Esophagus squamous epithelium (tissue), 4 donors: ENCODE measurements around the gene VTI1B.

ENCODE experiments used
- POLR2A ChIP-seq, 4 donors: fragments of 450-650 bp; IDR thresholded peaks; one replicate each; pipeline ENCODE4 v1.6.1; 2017; ENCODE audit warnings: antibody characterized with exemption in 4 of 4, mild to moderate bottlenecking in 4 of 4, moderate library complexity in 3 of 4
- TF ChIP-seq, protein P1 (sequence below), 6 experiments: fragments of 450-650 bp in 4 of 6; fragments of 200-600 bp in 2 of 6; sonication (generic) in 2 of 6; IDR thresholded peaks; one replicate each; pipeline ENCODE4 v1.5.1; 2016 to 2019; ENCODE audit warnings: antibody characterized with exemption in 6 of 6, mild to moderate bottlenecking in 4 of 6, moderate library complexity in 4 of 6

DNA sequence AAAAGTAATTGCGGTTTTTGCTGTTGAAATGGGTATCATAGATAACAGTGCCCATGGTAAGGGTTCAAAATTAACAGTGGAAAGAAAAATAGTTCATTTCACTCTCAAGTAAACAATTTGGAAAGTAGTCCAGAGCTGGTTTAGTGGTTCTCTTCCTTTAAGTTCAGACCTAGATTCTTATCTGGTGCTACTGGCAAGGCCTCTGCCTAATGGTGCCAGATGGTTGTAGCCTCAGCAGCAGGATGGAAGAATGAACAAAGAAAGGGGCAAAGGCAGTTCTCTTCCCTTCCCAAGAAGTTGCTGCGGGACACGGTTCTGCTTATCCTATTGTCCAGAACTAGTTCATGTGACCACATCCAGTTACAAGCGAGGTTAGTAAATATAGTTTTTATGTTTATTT is 44.2 kb downstream of the VTI1B start:
- TF ChIP-seq, protein P1, sequence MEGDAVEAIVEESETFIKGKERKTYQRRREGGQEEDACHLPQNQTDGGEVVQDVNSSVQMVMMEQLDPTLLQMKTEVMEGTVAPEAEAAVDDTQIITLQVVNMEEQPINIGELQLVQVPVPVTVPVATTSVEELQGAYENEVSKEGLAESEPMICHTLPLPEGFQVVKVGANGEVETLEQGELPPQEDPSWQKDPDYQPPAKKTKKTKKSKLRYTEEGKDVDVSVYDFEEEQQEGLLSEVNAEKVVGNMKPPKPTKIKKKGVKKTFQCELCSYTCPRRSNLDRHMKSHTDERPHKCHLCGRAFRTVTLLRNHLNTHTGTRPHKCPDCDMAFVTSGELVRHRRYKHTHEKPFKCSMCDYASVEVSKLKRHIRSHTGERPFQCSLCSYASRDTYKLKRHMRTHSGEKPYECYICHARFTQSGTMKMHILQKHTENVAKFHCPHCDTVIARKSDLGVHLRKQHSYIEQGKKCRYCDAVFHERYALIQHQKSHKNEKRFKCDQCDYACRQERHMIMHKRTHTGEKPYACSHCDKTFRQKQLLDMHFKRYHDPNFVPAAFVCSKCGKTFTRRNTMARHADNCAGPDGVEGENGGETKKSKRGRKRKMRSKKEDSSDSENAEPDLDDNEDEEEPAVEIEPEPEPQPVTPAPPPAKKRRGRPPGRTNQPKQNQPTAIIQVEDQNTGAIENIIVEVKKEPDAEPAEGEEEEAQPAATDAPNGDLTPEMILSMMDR (IDR thresholded peaks at IDR 0.05): no peak
- no peak for TF ChIP-seq POLR2A (IDR thresholded peaks at IDR 0.05)
